Fibroblast of lung (primary cell): ENCODE results near the gene LRRC8A.

ENCODE experiments used
- EZH2 ChIP-seq: IDR thresholded peaks from 2 replicates; pipeline ENCODE4 v1.5.1; 2012; ENCODE audit warnings: low read length, control low read depth, mild to moderate bottlenecking; ENCODE audit errors: missing control alignments
- TF ChIP-seq, protein P1 (sequence below), 2 donors: IDR thresholded peaks in 1 of 2; conservative IDR thresholded peaks in 1 of 2; 1 replicate in 1 of 2; 2 replicates in 1 of 2; pipeline ENCODE4 v1.5.1; 2011 to 2012; ENCODE audit warnings: low read length in 2 of 2, control low read depth in 1 of 2, inconsistent platforms in 1 of 2, low read depth in 1 of 2, mild to moderate bottlenecking in 1 of 2

- TF ChIP-seq, protein P1, sequence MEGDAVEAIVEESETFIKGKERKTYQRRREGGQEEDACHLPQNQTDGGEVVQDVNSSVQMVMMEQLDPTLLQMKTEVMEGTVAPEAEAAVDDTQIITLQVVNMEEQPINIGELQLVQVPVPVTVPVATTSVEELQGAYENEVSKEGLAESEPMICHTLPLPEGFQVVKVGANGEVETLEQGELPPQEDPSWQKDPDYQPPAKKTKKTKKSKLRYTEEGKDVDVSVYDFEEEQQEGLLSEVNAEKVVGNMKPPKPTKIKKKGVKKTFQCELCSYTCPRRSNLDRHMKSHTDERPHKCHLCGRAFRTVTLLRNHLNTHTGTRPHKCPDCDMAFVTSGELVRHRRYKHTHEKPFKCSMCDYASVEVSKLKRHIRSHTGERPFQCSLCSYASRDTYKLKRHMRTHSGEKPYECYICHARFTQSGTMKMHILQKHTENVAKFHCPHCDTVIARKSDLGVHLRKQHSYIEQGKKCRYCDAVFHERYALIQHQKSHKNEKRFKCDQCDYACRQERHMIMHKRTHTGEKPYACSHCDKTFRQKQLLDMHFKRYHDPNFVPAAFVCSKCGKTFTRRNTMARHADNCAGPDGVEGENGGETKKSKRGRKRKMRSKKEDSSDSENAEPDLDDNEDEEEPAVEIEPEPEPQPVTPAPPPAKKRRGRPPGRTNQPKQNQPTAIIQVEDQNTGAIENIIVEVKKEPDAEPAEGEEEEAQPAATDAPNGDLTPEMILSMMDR (conservative IDR thresholded peaks at IDR 0.05 in 1 of 2, IDR thresholded peaks at IDR 0.05 in 1 of 2; ENCODE audit: low read depth in 1 of 2, low read length in 2 of 2) = no peak
- TF ChIP-seq EZH2 = no peak
These were observed 32.3 kb downstream of the LRRC8A start for GRCh38 chr9:128913995-128914772.
